Psoas muscle (tissue), 8 donors: ENCODE measurements around the gene SYCP2L. TPM values are rescaled to one million over a fixed set of nuclear protein-coding genes. Genes with fewer than 3 reads are reported as not detected.

Experiments used
- ATAC-seq, 4 donors: fragments of 200-7000 bp; cut with Tn5 transposase; one replicate each; pipeline ENCODE4 v1.9.1; 2020; ENCODE audit warnings: moderate library complexity in 3 of 4, mild to moderate bottlenecking in 2 of 4
- DNase-seq, 2 donors: peaks; one replicate each; pipeline ENCODE4 v3.0.0-alpha.2; 2020
- H3K27ac ChIP-seq: fragments of 200-600 bp; one replicate; pipeline ENCODE4 v1.8.0; 2022
- H3K27me3 ChIP-seq, 3 donors: fragments of 200-600 bp in 1 of 3; one replicate each; pipeline versions ENCODE4 v1.6.1 to v1.8.0; 2013 to 2022; ENCODE audit warnings: low read length in 2 of 3, mild to moderate bottlenecking in 2 of 3, moderate library complexity in 1 of 3; ENCODE audit not compliant: insufficient read depth in 3 of 3
- H3K36me3 ChIP-seq, 2 donors: fragments of 200-600 bp in 1 of 2; one replicate each; pipeline versions ENCODE4 v1.6.1 to v1.8.0; 2013 to 2022; ENCODE audit warnings: low read depth in 1 of 2, mild to moderate bottlenecking in 1 of 2, moderate library complexity in 1 of 2; ENCODE audit not compliant: insufficient read depth in 1 of 2
- H3K4me1 ChIP-seq: fragments of 200-600 bp; one replicate; pipeline ENCODE4 v1.8.0; 2022
- H3K4me3 ChIP-seq: fragments of 200-600 bp; one replicate; pipeline ENCODE4 v1.8.0; 2022; ENCODE audit warnings: mild to moderate bottlenecking
- H3K9me3 ChIP-seq: fragments of 200-600 bp; one replicate; pipeline ENCODE4 v1.8.0; 2022
- CTCF ChIP-seq: fragments of 200-600 bp; IDR thresholded peaks from one replicate; pipeline ENCODE4 v1.8.0; 2022; ENCODE audit warnings: antibody characterized with exemption
- WGBS, 3 donors: extraction: QIAGEN DNeasy Blood & Tissue Kit; methylation state at CpG; one replicate each; pipeline versions ENCODE4 v1.1.6 to v1.1.7; 2013; 5-methylcytosine and 5-hydroxymethylcytosine counted together
- intact Hi-C, 2 donors: fragments of 100-400 bp; cut with DNase I; formaldehyde crosslinking; loops; one replicate each; pipeline versions ENCODE4 v1.11.0 to v1.14.2; 2022
- polyA plus RNA-seq, 3 donors: library from polyadenylated mRNA; stranded (reverse); fragments of 200-250 nt; gene quantifications; one replicate each; pipeline ENCODE4 v1.2.3, GENCODE V29; 2013
- total RNA-seq, 4 donors: library from RNA; stranded (reverse); fragmentation: NEBNext Ultra II Directional in 2 of 4; extraction: Animal tissue kit (Norgen Biotek cat#: 25700) in 2 of 4; gene quantifications; one replicate each; pipeline versions ENCODE4 v1.2.1 to v1.2.4, GENCODE V29; 2021 to 2023
- donor health status: healthy with polysubstance abuse.
- donor health status: DM: no; HTN: no; CAD: no; lungs with moderate emphysema.
- donor health status: Bipolar disorder and iron deficiency.
- donor health status: healthy.
- donor health status: DM: yes; HTN: yes; CAD: no.
- donor health status: DM: no; HTN: no; CAD: no.
- donor health status: DM: no; HTN: no; CAD: no.
- donor health status: DM: yes; HTN: yes; CAD: no.

The SYCP2L gene
- total and polyA plus RNA-seq, 7 donors, result 0.08 to 0.99 (median 0.19) TPM; not detected in 1

- DNase-seq, result no peak
- Histone ChIP-seq H3K4me1 (no peaks in the 10 kb centered on the region), H3K27me3 (no peaks in the 10 kb centered on the region), H3K27ac (no peak overlapping the region), H3K4me3 (no peak overlapping the region), H3K36me3 (no peaks in the 10 kb centered on the region), H3K9me3 (no peaks in the 10 kb centered on the region)
- TF ChIP-seq CTCF, result no peak
- intact Hi-C loops, result no loop called here
- WGBS, 3 donors, result 54 to 69% (median 68%) methylated on average over 3 of the region's 3 CpGs
- ATAC-seq, result no peak
Measured at GRCh38 chr6:10867952-10868351, 18.9 kb upstream of the SYCP2L start.

- WGBS, 3 donors, result 44 to 72% (median 57%) methylated on average over 1 of the region's 1 CpG
- Histone ChIP-seq H3K36me3 (no peaks in the 10 kb centered on the region), H3K4me3 (no peak overlapping the region), H3K27ac (no peak overlapping the region), H3K4me1 (no peaks in the 10 kb centered on the region), H3K27me3 (no peaks in the 10 kb centered on the region), H3K9me3 (no peaks in the 10 kb centered on the region)
- TF ChIP-seq CTCF, result no peak
- ATAC-seq (no peak), DNase-seq (no peak)
- intact Hi-C loops, result no loop called here
Measured at GRCh38 chr6:10873374-10873773, 13.5 kb upstream of the SYCP2L start.

- Histone ChIP-seq H3K4me3 (no peak overlapping the region), H3K9me3 (no peaks in the 10 kb centered on the region), H3K36me3 (no peaks in the 10 kb centered on the region), H3K27me3 (no peaks in the 10 kb centered on the region), H3K4me1 (no peaks in the 10 kb centered on the region), H3K27ac (no peak overlapping the region)
- WGBS, 3 donors, result 78 to 83% (median 83%) methylated on average over 6 of the region's 6 CpGs
- DNase-seq (no peak), ATAC-seq (no peak)
- TF ChIP-seq CTCF, result no peak
- intact Hi-C loops, result no loop called here
Measured at GRCh38 chr6:10874207-10874606, 12.6 kb upstream of the SYCP2L start.

GRCh38 chr6:10875026-10875425, 11.8 kb upstream of the SYCP2L start:
- WGBS, 3 donors, result 73 to 81% (median 76%) methylated on average over 4 of the region's 4 CpGs
- Histone ChIP-seq H3K4me1 (no peaks in the 10 kb centered on the region), H3K27me3 (peaks cover 0 to under 1% (median 0%) of the 10 kb centered on the region in 3 donors), H3K27ac (no peak overlapping the region), H3K4me3 (no peak overlapping the region), H3K9me3 (no peaks in the 10 kb centered on the region), H3K36me3 (no peaks in the 10 kb centered on the region)
- ATAC-seq (no peak), DNase-seq (no peak)
- intact Hi-C loops, result loop anchor here in 1 of 2 donors (1.0 kb wide), 1 partner anchor 18 kb away; no protein-coding TSS in a partner anchor
- TF ChIP-seq CTCF, result no peak

GRCh38 chr6:10877012-10877411, 9.8 kb upstream of the SYCP2L start:
- no peaks in the 10 kb centered on the region for H3K36me3 ChIP-seq
- 92 to 96% (median 94%) methylated on average over 14 of the region's 14 CpGs for WGBS, 3 donors
- no peak overlapping the region for H3K27ac ChIP-seq
- H3K27me3 ChIP-seq, result peaks cover 0 to 19% (median 5%) of the 10 kb centered on the region in 3 donors
- ATAC-seq (no peak), DNase-seq (no peak)
- no peaks in the 10 kb centered on the region for H3K4me1 ChIP-seq
- no peak overlapping the region for H3K4me3 ChIP-seq
- TF ChIP-seq CTCF, result no peak
- intact Hi-C loops, result no loop called here
- no peaks in the 10 kb centered on the region for H3K9me3 ChIP-seq
